ENCODE results near the gene CYP8B1.
A peak's percentile ranks its signal among the peaks of the same experiment; 100 is the strongest.
"Not testable (repeated sequence)": the region's sequence is repeated elsewhere in the genome, so short reads cannot be mapped to it uniquely, and the experiment has no call there.

CYP8B1 gene

GRCh38 chr3:42883251-42883930 lies 7.7 kb upstream of the CYP8B1 start:
- DNase-seq = not testable (repeated sequence)

GRCh38 chr3:42880601-42881451 lies 5.1 kb upstream of the CYP8B1 start:
- DNase-seq = peak; percentile 90

DNA sequence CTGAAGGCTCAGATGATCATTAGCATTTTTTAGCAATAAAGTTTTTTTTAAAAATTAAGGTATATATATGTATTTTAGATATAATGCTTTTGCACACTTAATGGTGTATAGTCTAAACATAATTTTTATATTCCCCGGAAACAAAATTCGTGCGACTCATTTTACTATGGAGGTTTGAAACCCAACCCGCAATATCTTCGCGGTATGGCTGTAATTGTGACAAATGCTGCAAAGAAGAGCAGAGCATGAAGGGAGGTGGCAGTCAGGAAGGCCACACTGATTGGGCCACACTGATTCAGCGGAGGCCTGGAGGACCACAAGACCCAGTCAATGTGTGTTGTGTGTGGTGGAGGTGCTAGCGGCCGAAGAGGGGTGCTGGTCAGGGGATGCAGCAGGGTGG lies 4.5 kb upstream of the CYP8B1 start:
- no peak for DNase-seq

DNA sequence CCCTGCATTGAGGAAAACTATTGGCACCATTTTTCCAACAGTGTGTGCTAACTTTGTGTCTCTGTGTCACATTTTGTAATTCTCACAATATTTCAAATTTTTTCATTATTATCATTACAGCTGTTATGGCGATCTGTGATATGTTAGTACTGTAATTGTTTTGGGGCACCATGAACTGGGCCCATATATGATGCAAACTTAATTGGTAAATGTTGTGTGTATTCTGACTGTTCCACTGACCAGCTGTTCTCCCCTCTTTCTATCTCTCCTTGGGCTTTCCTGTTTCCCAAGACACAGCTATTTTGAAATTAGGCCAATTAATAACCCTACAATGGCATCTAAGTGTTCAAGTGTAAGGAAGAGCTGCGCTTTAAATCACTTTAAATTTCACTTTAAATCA lies 2.2 kb upstream of the CYP8B1 start:
- DNase-seq = no peak

- no peak for DNase-seq
These were observed 1.5 kb upstream of the CYP8B1 start for GRCh38 chr3:42876940-42877720.

DNA sequence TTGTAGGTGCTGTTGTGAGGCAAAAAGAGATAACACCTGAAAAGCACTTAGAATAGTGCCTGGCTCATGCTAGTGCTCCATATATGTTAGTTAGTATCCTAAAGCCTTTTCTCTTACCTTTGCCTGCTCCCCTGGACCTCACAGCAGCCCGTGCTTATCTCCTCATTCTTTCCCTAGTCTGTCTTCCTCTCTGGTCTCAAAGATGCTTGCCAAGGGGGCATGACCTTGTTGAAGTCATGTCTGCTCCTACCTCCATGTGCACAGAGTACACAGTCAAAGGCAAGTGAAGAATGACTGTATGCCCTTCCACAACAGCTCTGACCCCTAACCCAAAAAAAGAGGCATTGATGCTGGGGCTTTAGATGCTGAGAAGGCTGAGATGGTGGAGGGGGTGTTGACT lies 722 bp upstream of the CYP8B1 start:
- no peak for DNase-seq

- DNase-seq = no peak
These were observed 930 bp downstream of the CYP8B1 start for GRCh38 chr3:42874749-42875148.

- DNase-seq = no peak
These were observed 2.3 kb downstream of the CYP8B1 start for GRCh38 chr3:42873221-42873982.

GRCh38 chr3:42872718-42873117 lies 3.0 kb downstream of the CYP8B1 start:
- DNase-seq = no peak

DNA sequence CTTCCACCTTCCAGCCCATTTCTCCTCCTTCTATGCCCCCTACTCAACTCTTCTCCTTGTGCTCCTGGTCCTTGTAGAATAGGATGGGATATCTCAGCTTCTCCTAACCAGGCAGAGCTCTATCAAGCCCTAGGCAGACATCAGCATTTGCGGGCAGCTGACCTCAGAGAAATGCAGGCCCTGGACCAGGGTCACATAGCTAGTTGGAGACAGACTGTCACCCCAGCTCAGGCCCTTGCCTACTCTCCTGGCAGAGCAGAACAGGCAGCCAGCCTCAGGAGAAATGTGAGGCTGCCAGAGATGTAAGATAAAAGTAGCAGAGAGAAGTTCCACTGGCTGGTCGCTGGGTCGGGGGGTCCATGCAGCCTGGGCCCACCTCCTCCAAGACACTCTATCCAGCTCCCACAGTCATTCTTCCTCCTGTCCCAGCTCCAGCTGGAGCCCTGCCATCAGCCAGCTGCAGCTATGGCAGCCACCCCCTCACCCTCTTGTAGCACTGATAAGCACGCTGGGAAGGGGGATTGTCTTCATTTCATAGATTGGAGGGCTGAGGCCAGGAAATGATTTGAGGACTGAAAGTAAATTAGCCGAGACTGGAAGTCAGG lies 4.0 kb downstream of the CYP8B1 start:
- no peak for DNase-seq

- no peak for DNase-seq
These were observed 6.8 kb downstream of the CYP8B1 start for GRCh38 chr3:42868841-42869240.

GRCh38 chr3:42867138-42867537 lies 8.5 kb downstream of the CYP8B1 start:
- DNase-seq = no peak

DNA sequence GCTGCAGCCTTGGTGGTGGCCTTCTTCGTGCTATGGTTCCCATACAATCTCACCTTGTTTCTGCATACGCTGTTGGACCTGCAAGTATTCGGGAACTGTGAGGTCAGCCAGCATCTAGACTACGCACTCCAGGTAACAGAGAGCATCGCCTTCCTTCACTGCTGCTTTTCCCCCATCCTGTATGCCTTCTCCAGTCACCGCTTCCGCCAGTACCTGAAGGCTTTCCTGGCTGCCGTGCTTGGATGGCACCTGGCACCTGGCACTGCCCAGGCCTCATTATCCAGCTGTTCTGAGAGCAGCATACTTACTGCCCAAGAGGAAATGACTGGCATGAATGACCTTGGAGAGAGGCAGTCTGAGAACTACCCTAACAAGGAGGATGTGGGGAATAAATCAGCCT lies 10.4 kb downstream of the CYP8B1 start:
- DNase-seq = no peak

DNA sequence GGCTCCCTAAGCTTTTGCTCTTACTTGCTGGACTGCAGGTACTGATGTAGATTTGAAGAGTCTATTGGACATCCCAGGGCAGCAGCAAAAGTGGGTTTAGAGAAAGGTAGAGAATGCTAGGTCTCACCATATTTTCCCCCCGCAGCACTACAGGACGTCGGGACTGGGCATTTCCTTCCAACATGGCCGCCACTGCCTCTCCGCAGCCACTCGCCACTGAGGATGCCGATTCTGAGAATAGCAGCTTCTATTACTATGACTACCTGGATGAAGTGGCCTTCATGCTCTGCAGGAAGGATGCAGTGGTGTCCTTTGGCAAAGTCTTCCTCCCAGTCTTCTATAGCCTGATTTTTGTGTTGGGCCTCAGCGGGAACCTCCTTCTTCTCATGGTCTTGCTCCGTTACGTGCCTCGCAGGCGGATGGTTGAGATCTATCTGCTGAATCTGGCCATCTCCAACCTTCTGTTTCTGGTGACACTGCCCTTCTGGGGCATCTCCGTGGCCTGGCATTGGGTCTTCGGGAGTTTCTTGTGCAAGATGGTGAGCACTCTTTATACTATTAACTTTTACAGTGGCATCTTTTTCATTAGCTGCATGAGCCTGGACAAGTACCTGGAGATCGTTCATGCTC lies 11.2 kb downstream of the CYP8B1 start:
- no peak for DNase-seq

DNA sequence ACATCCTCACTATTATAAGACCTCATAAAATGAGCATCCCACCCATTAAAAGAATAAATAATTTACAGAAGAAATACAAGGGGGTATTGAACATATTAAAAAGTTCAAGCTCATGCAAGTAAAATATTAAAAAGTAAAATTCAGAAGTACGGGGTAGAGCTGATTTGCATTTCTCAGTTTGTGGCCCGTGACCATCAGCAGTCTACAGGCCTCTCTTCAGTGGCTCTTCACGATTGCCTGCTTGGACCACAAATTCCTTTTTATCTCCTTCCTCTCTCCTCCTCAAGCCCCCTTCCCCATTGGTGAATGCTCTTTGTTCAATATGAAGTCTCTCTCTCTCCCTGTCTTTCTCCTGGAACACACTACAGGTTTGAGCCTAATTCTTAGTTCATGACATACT lies 19.1 kb downstream of the CYP8B1 start:
- DNase-seq = no peak

DNA sequence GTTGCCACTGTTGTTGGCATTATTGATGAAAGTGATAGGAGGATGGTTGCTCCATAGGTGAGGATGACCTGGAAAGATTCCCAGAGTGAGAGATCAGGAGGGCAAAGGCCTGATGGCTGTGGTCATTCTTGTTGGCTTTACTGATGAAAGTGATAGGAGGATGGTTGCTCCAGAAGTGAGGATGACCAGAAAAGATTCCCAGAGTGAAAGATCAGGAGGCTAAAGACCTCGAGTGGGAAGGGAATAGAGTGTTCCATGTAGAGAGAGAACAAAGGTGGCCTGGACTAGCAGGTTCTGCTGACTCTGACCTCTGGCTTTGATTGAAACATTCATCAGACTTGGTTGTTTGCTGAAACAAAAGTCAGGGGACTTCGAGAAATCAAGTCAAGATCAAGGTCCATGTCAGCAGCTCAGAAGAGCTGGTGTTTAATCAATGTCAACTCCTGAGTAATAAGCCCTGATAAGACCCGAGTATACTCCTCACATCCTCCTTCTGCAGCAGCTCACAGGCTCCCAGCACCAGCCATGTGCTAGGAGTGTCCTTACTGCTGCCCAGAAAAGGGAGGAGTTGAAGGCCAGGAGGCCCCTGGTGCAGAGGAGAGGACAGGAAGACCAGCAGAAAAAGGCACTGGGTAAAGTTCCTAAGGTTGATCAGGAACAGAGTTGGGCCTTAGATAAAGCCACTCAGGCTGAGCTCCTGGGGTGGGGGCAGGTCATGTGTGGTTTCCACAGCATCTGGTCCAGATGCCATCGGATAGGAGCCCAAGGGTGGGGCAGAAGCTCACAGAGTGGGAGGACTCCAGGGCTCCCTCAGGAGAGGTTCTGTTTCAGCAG lies 19.9 kb downstream of the CYP8B1 start:
- no peak for DNase-seq

- no peak for DNase-seq
These were observed 20.5 kb downstream of the CYP8B1 start for GRCh38 chr3:42855219-42855546.

DNA sequence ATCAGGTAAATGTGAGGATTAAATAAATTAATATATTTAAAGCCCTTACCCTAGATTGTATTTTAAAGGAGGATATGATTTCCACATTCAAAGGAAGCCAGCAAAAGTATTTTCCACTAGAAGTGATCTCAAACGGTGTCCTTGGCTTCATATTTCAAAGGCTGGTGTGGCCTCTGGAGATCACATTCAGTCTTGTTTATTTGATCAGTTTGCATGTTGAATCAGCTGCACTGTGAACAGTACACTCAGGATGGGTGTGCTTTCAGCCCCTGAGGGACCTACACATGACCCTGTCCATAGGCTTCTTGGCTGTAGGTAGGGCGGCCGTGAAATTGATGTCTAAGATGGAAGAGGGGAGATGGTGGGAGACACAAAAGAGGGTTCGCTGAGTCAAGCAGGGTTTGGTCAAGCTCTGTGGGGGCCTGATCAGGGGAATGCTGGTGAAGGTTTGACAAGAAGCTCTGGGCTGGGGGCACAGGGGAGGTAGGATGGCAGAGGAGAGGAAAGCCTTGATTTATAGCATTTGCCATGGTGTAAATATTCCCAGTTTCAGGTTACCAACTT lies 21.9 kb downstream of the CYP8B1 start:
- DNase-seq = no peak

- DNase-seq = no peak
These were observed 22.6 kb downstream of the CYP8B1 start for GRCh38 chr3:42853056-42853455.

DNA sequence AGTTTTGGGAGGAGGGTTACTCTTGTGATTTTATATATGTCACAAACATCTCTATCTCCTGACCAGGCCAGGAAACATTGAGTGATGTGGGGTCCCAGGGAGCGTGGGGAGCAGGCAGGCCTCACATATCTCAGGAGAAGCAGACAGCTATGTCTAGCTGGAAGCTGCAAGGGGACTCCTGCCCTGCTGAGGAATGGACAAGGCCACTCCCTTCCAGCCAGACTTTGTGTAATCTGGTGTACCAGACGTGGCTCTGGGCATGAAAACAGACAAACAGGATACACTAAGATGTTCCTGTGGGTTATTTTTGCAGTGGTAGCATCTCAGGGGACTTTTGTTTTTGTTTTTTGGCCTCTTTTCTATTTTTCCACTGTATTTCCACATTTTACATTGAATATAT lies 23.2 kb downstream of the CYP8B1 start:
- DNase-seq = no peak

Measured in CD4-positive, alpha-beta T cell treated with Interleukin-15 for 1 hour (primary cell).